ENCODE measurements around the gene FEN1. TPM values are rescaled to one million over a fixed set of nuclear protein-coding genes. Genes with fewer than 3 reads are reported as not detected.
A peak's percentile ranks its signal among the peaks of the same experiment; 100 is the strongest.

The FEN1 gene
- total and polyA plus RNA-seq, 2 of the 13 experiments (the other 11 are each of a cell fraction or from before 2014, with no cell fraction given) = 12.4 to 102 TPM

- TF ChIP-seq PATZ1 (CRISPR knock-in tag; IDR thresholded peaks at IDR 0.05) (peak; percentile 86), HOMEZ (CRISPR knock-in tag; IDR thresholded peaks at IDR 0.05; ENCODE audit: low read depth) (no peak), IRF1 (CRISPR knock-in tag; IDR thresholded peaks at IDR 0.05; ENCODE audit: low read depth) (peak; percentile 3; the same call in 1 of the 2 replicates), ZNF549 (CRISPR knock-in tag; IDR thresholded peaks at IDR 0.05) (no peak), GPBP1L1 (CRISPR knock-in tag; IDR thresholded peaks at IDR 0.05) (no peak), TFDP2 (CRISPR knock-in tag; IDR thresholded peaks at IDR 0.05) (peak; percentile 96), JARID2 (CRISPR knock-in tag; IDR thresholded peaks at IDR 0.05; ENCODE audit: insufficient replicate concordance) (no peak), ESRRA (CRISPR knock-in tag; IDR thresholded peaks at IDR 0.05; ENCODE audit: low read depth) (peak; percentile 77; the same call in 1 of the 2 replicates), MTF1 (CRISPR knock-in tag; IDR thresholded peaks at IDR 0.05) (no peak), POGZ (CRISPR knock-in tag; IDR thresholded peaks at IDR 0.05) (peak; percentile 86), KAT2B (IDR thresholded peaks at IDR 0.05; ENCODE audit: borderline replicate concordance, low read depth, low read length) (no peak), SPEN (CRISPR knock-in tag; IDR thresholded peaks at IDR 0.05; ENCODE audit: low read depth) (peak; percentile 93), SMYD3 (CRISPR knock-in tag; IDR thresholded peaks at IDR 0.05) (no peak), E2F1 (CRISPR knock-in tag; IDR thresholded peaks at IDR 0.05) (peak; percentile 78), CBX1 (IDR thresholded peaks at IDR 0.05; ENCODE audit: low read depth) (peak; percentile 85), EP300 (IDR thresholded peaks at IDR 0.05; ENCODE audit: low read depth in 2 of 2, low read length in 2 of 2) (0 out of 4 replicates have a peak, but pooled peaks of 1 of the 2 experiments have one; percentile 10), EP300 (CRISPR knock-in tag; IDR thresholded peaks at IDR 0.05; ENCODE audit: borderline replicate concordance) (no peak), IKZF1 (IDR thresholded peaks at IDR 0.05) (no peak), ZNF33A (CRISPR knock-in tag; IDR thresholded peaks at IDR 0.05; ENCODE audit: borderline replicate concordance) (0 out of 2 replicates have a peak, but pooled peaks have one; percentile 42), RXRB (CRISPR knock-in tag; IDR thresholded peaks at IDR 0.05; ENCODE audit: borderline replicate concordance) (0 out of 2 replicates have a peak, but pooled peaks have one; percentile 53), ELF4 (CRISPR knock-in tag; IDR thresholded peaks at IDR 0.05; ENCODE audit: borderline replicate concordance) (0 out of 2 replicates have a peak, but pooled peaks have one; percentile 81)
Measured at GRCh38 chr11:61816736-61817455, 24.2 kb downstream of the FEN1 start, which contains the start of gene FADS1 (continued).
